ENCODE measurements around the gene SNAPC4. TPM values are rescaled to one million over a fixed set of nuclear protein-coding genes. Genes with fewer than 3 reads are reported as not detected.

The SNAPC4 gene
- polyA plus RNA-seq, 1 experiment, result 1.7 TPM

DNA sequence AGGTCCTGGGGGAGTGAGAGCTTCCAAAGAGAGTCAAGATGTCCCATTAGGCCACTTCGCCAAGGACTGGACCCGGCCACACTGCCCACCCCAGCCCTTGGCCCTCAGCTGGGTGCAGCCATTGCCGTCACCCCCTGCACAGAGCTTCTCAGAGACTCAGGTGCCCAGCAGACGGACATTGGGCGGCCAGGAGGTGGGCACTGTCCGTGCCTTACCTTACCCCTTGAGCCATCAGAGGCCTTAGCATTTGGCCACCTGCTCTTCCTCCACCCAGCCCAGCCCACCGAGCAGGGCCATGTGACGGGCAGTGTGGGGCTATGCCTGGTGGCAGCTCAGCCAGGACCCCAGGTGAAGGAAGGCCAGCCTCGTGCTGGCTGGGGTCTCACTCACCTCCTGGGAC is 33.1 kb downstream of the SNAPC4 start:
- peaks cover 17% of the 10 kb centered on the region for H3K36me3 ChIP-seq (ENCODE audit: control insufficient read depth, insufficient read depth, low read length)
- no peak for DNase-seq (ENCODE audit: low read depth)
- no peaks in the 10 kb centered on the region for H3K27me3 ChIP-seq (ENCODE audit: control insufficient read depth, insufficient read depth, low read length)
- CTCF ChIA-PET, result interaction anchor here (0.7 to 6.3 kb wide), 3 partner anchors 21 to 55 kb away, joined by 3 to 68 read pairs (median 6); no protein-coding TSS in a partner anchor
- TF ChIP-seq, protein P1, sequence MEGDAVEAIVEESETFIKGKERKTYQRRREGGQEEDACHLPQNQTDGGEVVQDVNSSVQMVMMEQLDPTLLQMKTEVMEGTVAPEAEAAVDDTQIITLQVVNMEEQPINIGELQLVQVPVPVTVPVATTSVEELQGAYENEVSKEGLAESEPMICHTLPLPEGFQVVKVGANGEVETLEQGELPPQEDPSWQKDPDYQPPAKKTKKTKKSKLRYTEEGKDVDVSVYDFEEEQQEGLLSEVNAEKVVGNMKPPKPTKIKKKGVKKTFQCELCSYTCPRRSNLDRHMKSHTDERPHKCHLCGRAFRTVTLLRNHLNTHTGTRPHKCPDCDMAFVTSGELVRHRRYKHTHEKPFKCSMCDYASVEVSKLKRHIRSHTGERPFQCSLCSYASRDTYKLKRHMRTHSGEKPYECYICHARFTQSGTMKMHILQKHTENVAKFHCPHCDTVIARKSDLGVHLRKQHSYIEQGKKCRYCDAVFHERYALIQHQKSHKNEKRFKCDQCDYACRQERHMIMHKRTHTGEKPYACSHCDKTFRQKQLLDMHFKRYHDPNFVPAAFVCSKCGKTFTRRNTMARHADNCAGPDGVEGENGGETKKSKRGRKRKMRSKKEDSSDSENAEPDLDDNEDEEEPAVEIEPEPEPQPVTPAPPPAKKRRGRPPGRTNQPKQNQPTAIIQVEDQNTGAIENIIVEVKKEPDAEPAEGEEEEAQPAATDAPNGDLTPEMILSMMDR (IDR thresholded peaks at IDR 0.05; ENCODE audit: insufficient read depth, low read depth, low read length), result no peak
- POLR2A ChIA-PET, result no interaction called here
- H3K4me3 ChIP-seq (ENCODE audit: low read depth, low read length), result no peak overlapping the region

DNA sequence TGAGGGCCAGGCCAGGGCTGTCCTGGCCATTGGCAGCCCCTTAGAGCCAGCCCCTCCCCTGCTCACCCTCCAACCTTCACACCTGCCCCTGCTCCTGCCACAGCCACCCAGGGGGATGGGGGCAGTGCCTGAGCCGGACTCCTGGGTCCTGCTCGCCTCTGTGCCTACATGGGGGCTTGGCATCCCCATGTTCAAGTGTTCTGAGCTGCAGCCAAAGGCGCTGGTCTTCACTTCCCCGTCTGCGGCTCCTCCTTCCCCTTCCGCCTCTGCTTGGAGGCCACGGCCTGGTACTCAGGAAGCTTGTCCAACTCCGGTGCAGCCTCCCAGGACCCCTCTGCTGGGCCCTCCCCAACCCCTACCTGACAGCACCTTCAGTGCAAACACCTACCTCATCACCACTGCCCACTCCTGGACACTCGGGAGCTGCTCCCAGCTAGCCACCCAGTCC is 34.2 kb downstream of the SNAPC4 start:
- ChIA-PET CTCF (interaction anchor here (0.7 to 6.3 kb wide), 7 partner anchors 9 to 54 kb away, joined by 3 to 68 read pairs (median 4); no protein-coding TSS in a partner anchor), POLR2A (no interaction called here)
- Histone ChIP-seq H3K27me3 (ENCODE audit: control insufficient read depth, insufficient read depth, low read length) (no peaks in the 10 kb centered on the region), H3K4me3 (ENCODE audit: low read depth, low read length) (no peak overlapping the region), H3K36me3 (ENCODE audit: control insufficient read depth, insufficient read depth, low read length) (peaks cover 15% of the 10 kb centered on the region)
- no peak for DNase-seq (ENCODE audit: low read depth)
- TF ChIP-seq, protein P1 (IDR thresholded peaks at IDR 0.05; ENCODE audit: insufficient read depth, low read depth, low read length), result no peak

DNA sequence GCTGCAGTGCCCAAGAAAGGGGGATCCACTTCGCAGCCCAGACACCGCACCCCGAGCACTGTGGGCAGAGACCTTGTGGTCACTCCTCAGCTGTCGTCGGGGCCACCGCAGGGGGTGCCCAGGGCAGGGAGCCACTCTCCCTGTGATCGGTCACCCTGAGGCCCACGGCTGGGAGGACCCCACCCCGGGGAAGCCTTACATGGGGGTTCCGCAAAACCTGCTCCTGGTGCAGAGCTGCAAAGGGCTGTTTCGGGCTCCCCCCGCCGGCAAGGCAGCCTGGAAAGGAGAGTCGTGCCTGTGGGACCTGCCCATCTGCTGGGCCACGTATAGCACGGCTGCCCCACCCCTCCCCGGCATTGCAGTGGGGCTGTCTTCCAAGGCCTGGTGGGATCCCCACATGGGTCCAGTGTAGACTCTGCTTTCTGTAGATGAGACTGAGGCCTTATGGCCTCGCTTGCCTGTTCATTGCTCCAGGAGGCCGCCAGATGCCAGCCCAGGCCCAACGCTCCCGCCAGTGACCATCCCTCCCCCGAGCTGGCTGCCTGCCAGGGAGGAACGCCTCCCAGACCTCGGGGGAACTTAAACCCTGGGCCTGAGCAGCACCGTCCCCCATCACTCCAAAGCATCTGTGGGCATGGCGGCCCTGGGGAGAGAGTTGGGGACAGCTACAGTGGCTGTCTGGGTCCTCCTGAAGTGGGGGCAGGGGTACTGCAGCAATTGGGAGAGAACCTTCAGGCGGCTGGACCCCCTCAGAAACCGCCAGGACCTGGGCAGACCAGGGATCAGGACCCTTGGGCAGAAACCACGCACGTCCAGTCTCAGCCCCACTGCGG is 34.8 kb downstream of the SNAPC4 start:
- H3K36me3 ChIP-seq (ENCODE audit: control insufficient read depth, insufficient read depth, low read length), result peaks cover 10% of the 10 kb centered on the region
- DNase-seq (ENCODE audit: low read depth), result no peak
- POLR2A ChIA-PET, result no interaction called here
- H3K4me3 ChIP-seq (ENCODE audit: low read depth, low read length), result no peak overlapping the region
- TF ChIP-seq, protein P1 (IDR thresholded peaks at IDR 0.05; ENCODE audit: insufficient read depth, low read depth, low read length), result no peak
- H3K27me3 ChIP-seq (ENCODE audit: control insufficient read depth, insufficient read depth, low read length), result no peaks in the 10 kb centered on the region
- CTCF ChIA-PET, result interaction anchor here (0.9 to 6.3 kb wide), 8 partner anchors 9 to 53 kb away, joined by 3 to 68 read pairs (median 6); no protein-coding TSS in a partner anchor

DNA sequence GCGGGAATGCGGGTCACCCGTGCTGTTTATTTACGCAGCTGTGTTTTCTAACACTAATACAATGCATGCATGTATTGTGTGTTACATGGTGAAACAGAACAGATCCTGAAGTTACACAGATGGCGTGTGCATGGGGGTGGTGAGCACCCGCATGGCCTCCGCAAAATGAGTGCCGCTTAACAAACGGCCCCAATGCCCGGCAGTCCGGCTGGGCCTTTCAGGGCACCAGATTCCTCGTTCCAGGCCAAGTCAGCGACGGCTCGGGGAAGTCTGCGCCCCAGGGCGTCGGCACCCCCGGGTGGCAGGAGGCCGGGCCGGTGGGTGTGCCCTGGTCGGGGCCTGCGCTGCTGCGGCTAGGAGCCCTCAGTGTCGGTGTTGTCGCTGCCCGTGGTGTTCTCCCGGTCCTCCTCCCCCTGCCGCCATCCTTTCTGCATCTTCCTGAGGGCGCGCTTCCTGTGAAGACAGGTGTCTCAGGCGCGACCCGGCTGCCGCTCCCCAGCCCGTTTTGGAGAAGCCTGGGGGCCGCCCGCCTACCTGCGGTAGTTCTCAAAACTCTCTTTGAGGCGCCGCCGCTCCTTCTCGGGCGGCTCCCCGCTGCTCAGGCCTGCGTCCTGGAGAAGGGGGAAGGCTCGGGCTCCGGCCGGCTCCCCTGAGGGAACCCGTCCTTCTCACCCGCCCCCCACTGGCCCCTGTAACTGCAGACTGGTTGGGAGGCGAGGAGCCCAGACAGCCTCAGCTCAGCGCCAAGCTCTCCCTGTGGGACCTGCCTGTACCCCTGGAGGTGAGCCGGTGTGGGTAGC is 35.8 kb downstream of the SNAPC4 start:
- H3K27me3 ChIP-seq (ENCODE audit: control insufficient read depth, insufficient read depth, low read length), result no peaks in the 10 kb centered on the region
- POLR2A ChIA-PET, result no interaction called here
- DNase-seq (ENCODE audit: low read depth), result no peak
- H3K4me3 ChIP-seq (ENCODE audit: low read depth, low read length), result no peak overlapping the region; the same call in 1 of the 2 replicates
- H3K36me3 ChIP-seq (ENCODE audit: control insufficient read depth, insufficient read depth, low read length), result peaks cover 4% of the 10 kb centered on the region; the same call in 1 of the 2 replicates
- TF ChIP-seq, protein P1 (IDR thresholded peaks at IDR 0.05; ENCODE audit: insufficient read depth, low read depth, low read length), result no peak
- CTCF ChIA-PET, result interaction anchor here (0.6 to 6.3 kb wide), 14 partner anchors 8 to 397 kb away, joined by 3 to 68 read pairs (median 8); partner anchors contain the start of gene CARD9
